ENCODE results near the gene LRRC19.

Gene LRRC19, protein sequence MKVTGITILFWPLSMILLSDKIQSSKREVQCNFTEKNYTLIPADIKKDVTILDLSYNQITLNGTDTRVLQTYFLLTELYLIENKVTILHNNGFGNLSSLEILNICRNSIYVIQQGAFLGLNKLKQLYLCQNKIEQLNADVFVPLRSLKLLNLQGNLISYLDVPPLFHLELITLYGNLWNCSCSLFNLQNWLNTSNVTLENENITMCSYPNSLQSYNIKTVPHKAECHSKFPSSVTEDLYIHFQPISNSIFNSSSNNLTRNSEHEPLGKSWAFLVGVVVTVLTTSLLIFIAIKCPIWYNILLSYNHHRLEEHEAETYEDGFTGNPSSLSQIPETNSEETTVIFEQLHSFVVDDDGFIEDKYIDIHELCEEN

DNA sequence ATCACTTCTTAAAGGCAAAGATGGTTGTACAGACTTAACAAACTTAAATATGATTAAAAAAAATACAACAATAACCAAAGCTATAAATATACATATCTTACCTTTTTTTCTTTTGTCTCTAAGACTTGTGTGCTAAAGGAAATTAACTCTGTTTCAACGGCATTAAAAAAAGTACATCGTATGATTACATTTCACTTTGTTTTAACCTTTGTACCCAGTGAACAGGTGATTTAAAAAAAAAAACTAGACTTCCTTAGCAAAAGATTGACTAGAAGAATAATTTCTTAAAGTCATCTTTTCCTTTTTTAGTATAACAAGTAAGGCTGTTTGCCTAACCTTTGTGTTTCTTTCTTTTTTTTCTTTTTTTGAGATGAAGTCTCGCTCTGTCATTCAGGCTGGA is at the start of gene LRRC19:
Gene LRRC19, minus strand, starts transcription at position 182 of the 400 bp plus-strand sequence. CDS start 5,978 bp downstream, outside the sequence.
- DNase-seq (ENCODE audit: low read depth), result no peak

DNA sequence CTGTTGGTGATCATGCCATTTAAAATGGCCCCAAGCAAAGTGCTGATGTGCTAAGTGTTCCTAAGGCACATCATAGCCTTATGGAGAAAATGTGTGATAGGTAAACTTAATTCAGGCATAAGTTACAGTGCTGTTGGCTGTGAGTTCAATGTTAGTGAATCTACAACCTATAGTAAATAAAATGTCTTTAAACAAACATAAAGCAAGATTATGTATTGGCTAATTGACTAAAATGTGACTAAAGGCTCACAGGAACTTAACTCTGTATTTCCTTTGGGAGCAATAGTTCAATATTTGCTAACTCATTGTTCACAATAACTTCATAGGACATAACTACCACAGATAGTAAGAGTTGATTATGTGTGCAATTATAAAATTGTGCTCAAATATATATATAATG is 49.4 kb upstream of the LRRC19 start:
- no peak for DNase-seq (ENCODE audit: low read depth)

DNA sequence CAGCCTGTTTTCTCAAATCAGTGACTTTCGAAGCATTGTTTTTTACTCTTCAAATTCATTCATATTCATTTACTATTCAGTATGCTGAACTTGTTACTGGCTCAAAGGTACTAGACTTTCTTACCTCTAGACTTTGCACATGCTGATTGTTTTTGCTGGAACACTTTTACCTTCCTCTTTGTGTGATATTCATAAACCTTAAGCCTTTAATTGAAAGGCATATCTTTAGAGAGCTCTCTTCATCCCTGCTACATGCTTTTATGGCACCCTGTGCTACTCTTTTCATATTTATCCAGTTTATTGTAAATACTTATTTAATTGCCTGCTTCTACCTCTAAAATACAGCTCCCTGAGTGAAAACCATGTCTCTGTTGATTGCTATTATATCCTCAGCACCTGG is 48.7 kb upstream of the LRRC19 start:
- DNase-seq (ENCODE audit: low read depth), result no peak

DNA sequence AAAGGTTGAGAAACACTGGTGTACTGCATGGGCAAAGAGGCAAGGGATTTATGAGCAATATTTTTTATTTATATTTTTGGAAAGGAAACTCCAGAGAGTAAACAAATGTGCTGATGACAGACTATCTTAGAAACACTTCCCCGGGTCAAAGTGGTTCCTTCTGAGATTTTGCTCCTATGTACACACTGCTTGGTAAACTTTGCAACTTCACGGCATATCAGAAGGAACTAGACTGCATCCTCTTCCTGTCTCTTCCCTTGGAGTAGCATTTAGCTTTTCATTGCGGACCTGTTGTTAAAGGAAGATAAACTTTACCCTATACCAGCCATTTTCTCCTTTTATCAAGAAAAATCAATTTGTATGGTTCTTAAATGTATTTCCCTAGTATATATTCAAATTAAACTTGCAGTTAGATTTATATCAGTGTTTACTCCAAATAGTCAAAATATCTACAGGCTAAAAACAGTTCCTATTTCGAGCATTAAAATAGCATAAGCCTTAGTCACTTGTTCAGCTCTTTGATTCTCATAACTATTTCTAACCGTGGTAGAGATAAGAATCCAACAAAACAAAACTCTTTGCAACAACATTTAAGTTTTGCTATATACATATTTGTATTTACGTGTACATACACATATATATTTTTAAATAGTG is 48.0 kb upstream of the LRRC19 start:
- DNase-seq (ENCODE audit: low read depth), result no peak

DNA sequence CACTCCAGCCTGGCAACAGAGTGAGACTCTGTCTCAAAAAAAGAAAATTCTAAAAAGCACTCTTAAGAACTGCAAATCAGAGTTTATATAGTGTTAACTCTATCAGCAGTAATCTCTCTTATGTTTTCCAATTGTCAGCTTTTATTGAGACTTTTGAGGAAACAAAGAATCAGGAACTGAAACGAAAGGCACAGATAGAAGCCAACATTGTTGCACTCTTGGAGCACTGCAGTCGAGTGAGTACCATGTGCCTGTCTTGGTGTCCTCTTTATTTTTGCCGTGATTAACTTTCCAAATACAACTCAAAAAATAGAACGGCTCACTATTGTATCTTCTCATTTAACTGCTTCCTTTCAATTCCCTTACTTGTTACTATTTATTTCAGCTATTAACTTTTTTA is 41.7 kb upstream of the LRRC19 start:
- DNase-seq (ENCODE audit: low read depth), result no peak

DNA sequence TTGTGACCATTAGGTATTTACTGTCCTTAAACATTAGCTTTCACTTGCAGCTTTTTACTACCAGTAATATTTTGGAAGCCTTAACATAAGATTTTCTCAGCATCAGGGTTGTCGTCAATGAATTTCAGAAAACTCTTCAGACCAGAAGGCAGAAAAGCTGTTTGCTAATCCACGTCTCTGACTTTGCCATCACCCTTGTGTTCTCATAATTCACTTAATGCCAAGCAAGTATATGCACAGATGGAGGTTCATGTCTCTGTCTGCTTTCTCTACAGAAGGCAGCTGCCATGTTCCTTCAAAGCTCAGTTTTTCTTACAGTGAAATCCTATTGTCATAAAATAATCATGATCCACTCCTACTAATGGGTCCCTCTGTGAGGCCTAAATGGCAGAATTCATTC is 37.7 kb upstream of the LRRC19 start:
- DNase-seq (ENCODE audit: low read depth), result no peak

DNA sequence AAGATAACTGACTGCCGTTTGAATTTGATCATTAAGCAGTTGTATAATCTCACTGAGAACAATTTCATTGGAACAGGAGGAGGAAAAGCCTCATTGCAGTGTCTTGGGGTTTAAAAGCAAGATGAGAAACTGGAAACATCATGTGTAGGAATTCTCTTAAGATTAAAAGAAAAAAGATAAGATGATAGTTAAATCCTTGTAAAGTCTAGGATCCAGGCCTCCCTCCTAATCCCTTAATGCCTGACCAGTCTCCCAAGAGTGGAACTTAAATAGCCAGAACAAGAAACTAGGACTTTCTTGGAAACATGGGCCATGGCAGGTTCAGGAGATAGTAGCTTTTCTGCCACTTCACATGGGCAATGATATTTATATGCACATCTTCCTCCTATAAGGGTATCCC is 37.0 kb upstream of the LRRC19 start:
- no peak for DNase-seq (ENCODE audit: low read depth)

DNA sequence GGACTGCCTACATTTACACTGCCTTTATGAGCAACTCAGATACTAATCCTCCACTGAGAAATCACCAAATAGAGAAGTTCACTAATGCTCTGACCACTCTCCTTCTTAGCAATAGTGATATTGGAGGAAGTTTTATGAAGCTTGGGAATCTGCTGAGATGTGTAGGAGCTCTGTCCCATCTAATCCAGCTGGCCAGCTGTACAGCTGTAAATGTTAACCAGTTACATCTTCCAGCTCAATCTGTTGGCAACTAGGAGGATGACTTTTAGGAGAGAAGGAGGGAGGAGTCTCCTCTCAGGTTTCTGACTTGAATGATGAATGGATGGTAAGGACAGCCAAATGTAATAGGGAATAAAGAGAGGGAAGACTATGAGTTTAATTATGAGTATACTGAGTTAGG is 36.3 kb upstream of the LRRC19 start:
- no peak for DNase-seq (ENCODE audit: low read depth)

DNA sequence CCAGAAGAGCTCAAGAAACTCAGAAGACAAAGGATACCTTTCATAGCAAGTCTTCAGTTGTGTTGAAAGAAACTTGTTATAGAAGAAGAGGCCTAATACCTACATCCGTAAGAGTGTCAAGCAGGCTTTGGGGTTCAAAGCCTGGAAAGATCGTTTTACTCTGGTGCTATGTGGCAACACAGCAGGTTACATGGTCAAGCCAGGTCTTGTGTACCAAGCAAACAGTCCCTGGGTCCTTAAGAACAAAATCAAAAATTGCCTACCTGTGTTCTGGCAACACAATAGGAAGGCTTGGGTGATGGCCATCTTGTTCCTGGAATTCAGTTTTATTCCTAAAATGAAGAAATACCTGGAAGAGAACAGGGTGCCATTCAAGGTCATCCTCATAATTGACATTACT is 32.0 kb upstream of the LRRC19 start:
- no peak for DNase-seq (ENCODE audit: low read depth)

DNA sequence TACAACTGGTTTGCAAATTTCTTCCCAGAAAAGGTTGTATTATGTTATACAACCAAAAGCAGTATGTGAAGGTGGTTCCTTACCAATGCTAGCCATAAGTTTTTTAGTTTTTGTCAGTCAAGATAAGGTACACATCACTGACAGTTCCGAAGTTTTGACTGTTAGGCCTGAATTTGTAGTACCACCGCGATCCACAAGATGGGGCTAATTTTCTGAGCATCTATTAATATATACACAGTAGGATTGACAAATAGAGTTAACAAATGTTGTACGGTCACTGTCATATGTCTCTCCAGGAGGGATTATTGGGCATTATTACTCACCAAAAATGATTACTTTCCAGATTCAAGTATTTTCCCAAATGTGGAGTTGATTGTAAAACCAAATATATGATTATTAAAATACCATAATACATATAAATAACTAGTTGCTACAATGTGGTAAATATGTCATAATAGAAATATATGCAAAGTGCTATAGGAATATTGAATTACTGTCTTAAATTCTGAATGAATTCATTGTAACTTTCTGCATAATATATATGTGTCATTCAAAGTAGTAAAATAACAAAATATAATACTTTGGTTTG is 28.4 kb upstream of the LRRC19 start:
- peak; percentile 20 for DNase-seq (ENCODE audit: low read depth)

DNA sequence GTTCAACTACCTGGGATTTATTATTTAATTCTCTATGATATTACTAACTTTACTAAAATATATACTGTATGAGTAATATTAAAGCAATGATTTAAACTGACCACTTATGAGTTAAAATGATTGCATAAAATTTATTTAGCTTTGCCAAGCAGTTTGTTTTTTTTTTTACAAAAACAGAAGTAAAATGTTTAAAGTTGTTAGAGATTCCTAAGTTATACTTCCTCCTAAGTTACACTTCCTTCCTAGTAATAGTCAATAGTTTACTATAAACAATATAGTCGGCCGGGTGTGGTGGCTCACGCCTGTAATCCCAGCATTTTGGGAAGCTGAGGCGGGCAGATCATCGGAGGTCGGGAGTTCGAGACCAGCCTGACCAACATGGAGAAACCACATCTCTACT is 23.7 kb upstream of the LRRC19 start:
- no peak for DNase-seq (ENCODE audit: low read depth)

DNA sequence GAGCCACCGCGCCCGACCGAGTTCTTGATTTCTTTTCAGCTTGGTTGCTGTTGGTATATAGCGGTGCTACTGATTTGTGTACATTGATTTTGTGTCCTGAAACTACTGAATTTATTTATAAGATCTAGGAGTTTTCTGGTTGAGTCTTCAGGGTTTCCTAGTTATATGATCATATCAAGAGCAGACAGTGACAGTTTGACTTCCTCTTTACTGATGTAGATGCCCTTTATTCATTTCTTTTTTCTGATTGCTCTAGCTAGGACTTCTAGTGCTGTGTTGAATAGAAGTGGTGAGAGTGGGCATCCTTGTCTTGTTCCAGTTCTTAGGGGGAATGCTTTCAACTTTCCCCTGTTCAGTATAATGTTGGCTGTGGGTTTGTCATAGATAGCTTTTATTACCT is 17.4 kb upstream of the LRRC19 start:
- DNase-seq (ENCODE audit: low read depth), result no peak

DNA sequence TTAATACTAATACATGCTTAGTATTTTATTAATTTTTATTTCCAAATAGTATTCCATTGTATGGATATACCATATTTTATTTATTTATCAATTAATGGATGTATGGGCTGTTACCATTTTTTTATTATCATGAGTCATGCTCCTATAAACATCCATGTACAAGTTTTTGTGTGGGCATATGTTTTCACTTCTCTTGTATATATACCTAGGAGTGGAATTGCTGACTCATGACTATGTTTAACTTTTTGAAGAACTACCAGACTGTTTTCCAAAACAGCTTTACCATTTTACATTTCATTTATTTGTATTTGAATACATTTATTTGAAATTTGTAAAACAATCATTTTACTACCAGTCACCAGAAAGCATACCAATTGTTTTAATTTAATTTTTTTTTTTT is 14.1 kb upstream of the LRRC19 start:
- DNase-seq (ENCODE audit: low read depth), result peak; percentile 71

DNA sequence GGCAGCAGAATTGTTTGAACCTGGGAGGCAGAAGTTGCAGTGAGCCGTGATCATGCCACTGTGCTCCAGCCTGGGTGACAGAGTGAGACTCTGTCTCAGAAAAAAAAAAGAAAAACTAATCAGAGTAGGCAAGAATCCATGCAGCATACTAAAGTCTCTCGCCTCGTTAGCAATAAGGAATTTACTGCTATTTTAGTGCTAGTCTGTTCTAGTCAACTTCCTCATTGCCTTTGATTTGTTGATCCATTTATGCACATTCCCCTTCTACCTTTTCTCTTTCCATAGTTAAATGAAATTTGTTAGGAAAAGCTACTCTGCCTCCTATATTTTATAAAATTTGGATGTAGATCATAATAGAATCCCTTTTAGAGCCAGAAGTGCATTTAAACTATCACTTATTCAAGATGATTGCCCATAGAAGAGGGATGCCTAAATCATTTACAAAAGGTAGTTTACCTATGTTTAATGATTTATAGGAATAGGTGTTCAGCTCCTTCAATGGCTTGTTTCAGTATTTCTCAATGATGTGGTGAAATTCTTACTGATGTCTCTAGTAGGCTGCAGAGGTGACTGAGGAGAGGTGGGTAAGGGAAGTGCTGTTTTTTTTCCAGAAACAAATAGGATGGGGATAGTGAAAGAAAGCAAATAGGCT is 1.9 kb downstream of the LRRC19 start:
- no peak for DNase-seq (ENCODE audit: low read depth)

DNA sequence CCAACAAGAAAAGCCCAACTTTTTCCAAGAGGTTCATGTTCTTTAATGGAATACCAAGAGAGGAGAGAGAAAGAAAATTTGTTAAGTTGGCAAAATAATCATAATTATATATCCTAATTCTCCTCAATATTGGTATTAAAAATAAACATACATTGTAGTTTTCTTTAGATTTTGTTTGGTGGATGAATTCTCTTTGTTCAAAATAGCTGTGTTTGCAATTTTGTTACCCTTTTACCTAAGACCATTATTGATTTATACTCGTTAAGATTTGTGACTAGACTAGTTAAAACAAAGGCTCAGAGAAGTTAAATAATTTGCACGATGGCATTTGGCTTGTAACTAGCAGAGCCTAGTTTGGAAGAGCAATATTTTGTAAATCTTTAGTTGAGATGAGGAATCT is 9.7 kb downstream of the LRRC19 start:
- DNase-seq (ENCODE audit: low read depth), result no peak

DNA sequence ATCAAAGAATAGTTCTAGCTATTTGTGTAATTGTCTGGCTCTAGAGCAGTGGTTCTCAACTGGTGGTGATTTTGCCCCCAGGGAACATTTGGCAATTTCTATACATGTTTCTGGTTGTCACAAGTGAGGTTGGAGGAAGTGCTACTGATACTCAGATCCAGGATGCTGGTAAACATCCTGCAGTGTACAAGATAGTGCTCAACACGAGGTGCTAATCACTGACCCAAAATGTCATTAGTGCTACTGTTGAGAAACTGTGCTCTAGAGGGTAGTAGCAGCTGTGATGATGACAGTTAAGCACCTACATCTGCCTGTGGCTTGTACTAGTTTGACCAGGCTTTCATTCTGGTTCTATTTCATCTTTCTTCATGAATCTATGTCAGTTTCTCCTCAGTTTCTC is 22.1 kb downstream of the LRRC19 start:
- DNase-seq (ENCODE audit: low read depth), result no peak

DNA sequence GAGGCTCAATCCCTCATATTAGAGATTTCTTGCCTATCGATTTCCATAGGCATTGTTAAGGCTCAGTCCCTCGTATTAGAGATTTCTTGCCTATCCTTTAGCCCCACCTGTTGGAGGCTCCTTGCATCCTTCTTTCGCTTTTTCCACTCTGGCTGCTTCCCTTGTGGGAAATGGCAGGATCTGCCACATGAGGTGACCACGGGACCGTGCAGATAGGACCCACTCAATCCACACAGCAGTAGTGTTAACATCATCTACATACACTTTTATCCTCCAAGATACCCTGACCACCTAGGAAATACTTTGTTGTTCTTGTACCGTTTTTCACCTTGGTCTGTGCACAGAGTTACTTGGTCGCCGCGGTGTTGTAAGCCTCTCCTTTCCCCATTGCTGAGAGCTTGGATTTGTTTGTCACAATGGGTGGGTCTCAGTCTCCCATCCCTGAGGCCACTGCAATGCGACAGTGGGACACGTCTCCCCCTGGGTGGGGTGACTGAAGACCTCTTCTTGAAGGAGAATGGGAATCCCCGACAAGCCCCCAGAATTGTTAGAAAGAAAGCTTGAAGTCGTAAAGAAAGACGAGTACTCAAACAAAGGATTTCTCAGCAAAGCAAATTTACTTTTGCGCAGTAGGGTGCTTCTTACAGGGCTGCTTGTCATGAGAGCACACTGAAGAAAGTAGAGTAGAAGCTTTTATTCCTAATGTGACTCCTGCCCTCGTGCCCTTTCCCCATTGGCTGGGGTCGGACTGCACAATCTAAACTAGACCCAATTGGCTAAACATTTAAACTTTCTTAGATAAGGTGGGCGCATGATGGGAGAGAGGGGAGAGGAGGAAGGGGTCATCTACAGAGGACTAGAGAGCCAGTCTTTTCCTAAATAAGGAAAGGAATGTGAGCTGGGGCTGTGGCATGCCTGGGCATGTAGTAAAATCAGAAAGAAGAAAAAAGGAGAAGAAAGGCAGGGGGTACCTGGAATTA is 29.5 kb downstream of the LRRC19 start:
- DNase-seq (ENCODE audit: low read depth), result peak; percentile 41

DNA sequence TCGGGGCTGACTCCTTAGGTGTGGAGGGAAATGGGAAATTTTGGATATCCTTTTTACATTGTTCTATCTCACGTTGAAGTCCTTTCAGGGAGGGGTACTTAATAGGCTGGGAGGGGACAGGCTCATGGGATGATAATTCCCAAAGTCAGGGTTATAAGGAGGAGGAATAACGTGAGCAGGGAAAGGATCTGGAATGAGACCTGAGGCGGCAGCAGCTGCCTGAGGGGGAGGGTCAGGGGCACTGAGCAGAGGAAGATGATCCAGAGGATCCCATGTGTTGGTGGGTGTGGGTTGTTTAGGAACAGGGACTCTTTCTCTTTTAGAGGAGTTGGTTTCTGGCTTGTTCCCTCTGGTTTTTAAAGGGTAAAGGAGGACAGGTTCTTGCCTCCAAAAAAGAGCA is 30.5 kb downstream of the LRRC19 start:
- no peak for DNase-seq (ENCODE audit: low read depth)

DNA sequence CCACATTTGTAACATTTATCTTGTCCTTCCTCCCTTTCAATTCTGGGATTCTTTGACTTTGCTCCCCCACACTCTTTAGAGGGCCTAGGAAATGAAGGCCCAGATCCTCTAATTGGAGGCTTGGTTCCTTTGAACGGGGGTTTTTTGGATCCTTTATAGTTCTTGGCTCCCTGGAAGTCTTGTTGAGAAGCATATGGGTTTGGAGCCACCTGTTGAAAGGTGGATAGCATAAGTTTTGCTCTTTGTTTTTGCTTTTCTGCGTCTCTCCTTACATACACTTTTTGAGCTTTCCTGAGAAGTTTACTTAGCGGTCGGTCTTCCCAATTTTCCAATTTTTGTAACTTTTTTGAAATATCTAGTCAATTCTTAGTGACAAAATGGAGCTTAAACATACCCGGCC is 31.5 kb downstream of the LRRC19 start:
- no peak for DNase-seq (ENCODE audit: low read depth)

DNA sequence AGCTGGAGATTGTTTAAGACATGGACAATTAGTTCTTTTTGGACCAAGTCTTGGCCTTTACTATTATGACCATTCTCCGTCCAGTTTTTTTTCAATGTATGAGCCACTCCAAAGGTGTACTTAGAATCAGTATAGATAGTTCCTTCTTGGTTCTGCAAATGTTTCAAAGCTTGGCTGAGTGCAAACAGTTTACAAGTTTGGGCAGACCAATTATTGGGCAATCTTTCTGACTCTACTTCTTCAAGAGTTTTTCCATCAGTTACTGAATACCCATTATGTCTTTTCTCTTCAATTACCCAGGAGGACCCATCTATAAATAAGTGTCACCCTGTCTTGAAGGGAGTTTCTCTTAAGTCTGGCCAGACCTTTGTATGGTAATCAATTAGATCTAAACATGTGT is 33.8 kb downstream of the LRRC19 start:
- DNase-seq (ENCODE audit: low read depth), result no peak

DNA sequence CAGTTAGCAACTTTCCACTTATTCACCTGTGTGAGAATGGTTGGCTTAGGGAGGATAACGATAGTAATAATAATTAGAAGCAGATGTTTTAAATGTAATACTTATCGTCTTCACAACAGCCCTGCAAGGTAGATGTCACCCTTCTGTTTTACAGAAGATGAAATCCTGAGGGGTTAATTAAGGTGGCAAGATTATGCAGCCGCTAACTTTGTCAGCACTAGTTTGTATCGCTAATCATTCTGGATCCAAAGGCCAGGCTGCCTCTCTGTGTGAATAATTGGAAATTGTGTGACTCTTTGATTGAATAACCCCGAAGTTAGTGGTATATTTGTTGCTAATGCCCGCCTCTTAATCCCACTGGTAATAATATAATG is 48.6 kb downstream of the LRRC19 start:
- no peak for DNase-seq (ENCODE audit: low read depth)
